HepG2 (cell line): ENCODE results near the gene LSR. TPM values are rescaled to one million over a fixed set of nuclear protein-coding genes. Genes with fewer than 3 reads are reported as not detected.

Source experiments
- FOXM1 ChIP-seq: sonication (generic); formaldehyde crosslinking; IDR thresholded peaks from 2 replicates; pipeline ENCODE4 v1.5.0; 2020; ENCODE audit warnings: missing genetic modification reagents
- HOMEZ ChIP-seq: IDR thresholded peaks from 2 replicates; pipeline ENCODE4 v1.6.1; 2016; ENCODE audit warnings: low read depth
- KDM6A ChIP-seq: IDR thresholded peaks from 2 replicates; pipeline ENCODE4 v1.6.1; 2016; ENCODE audit warnings: low read depth
- MATR3 ChIP-seq: sonication (generic); formaldehyde crosslinking; IDR thresholded peaks from 2 replicates; pipeline ENCODE4 v1.4.0; 2020; ENCODE audit warnings: missing genetic modification reagents
- MED8 ChIP-seq: sonication (generic); formaldehyde crosslinking; IDR thresholded peaks from 2 replicates; pipeline ENCODE4 v1.8.1; 2023; ENCODE audit warnings: mild to moderate bottlenecking, missing genetic modification reagents; ENCODE audit not compliant: insufficient replicate concordance
- NFIB ChIP-seq: sonication (generic); formaldehyde crosslinking; IDR thresholded peaks from 2 replicates; pipeline ENCODE4 v1.9.0; 2021; ENCODE audit warnings: missing genetic modification reagents, mild to moderate bottlenecking, borderline replicate concordance
- SMARCC2 ChIP-seq: fragments of 450-650 bp; IDR thresholded peaks from 2 replicates; pipeline ENCODE4 v1.6.1; 2017; ENCODE audit warnings: antibody characterized with exemption, mild to moderate bottlenecking
- SPEN ChIP-seq: sonication (generic); formaldehyde crosslinking; IDR thresholded peaks from 2 replicates; pipeline ENCODE4 v1.5.1; 2020; ENCODE audit warnings: low read depth, mild to moderate bottlenecking, missing genetic modification reagents
- SRSF9 ChIP-seq: fragments of 200-400 bp; formaldehyde crosslinking; IDR thresholded peaks from 2 replicates; pipeline ENCODE4 v1.6.1; 2018; ENCODE audit warnings: borderline replicate concordance, mild to moderate bottlenecking, low read depth, low read length; ENCODE audit not compliant: insufficient read depth, poor library complexity, severe bottlenecking
- STAT6 ChIP-seq: sonication (generic); formaldehyde crosslinking; IDR thresholded peaks from 2 replicates; pipeline ENCODE4 v1.4.0; 2020; ENCODE audit warnings: missing genetic modification reagents, mild to moderate bottlenecking, borderline replicate concordance
- TBX2 ChIP-seq: sonication (generic); formaldehyde crosslinking; IDR thresholded peaks from 2 replicates; pipeline ENCODE4 v1.5.0; 2020; ENCODE audit warnings: missing genetic modification reagents, mild to moderate bottlenecking, borderline replicate concordance
- ZBTB10 ChIP-seq: sonication (generic); formaldehyde crosslinking; IDR thresholded peaks from 2 replicates; pipeline ENCODE4 v1.4.0; 2020; ENCODE audit warnings: missing genetic modification reagents, borderline replicate concordance
- ZNF576 ChIP-seq: sonication (generic); formaldehyde crosslinking; IDR thresholded peaks from 2 replicates; pipeline ENCODE4 v1.4.0; 2020; ENCODE audit warnings: mild to moderate bottlenecking, missing genetic modification reagents
- ZNF609 ChIP-seq: sonication (generic); formaldehyde crosslinking; IDR thresholded peaks from 2 replicates; pipeline ENCODE4 v1.4.0; 2020; ENCODE audit warnings: mild to moderate bottlenecking, missing genetic modification reagents, borderline replicate concordance
- ZNF792 ChIP-seq: IDR thresholded peaks from 2 replicates; pipeline ENCODE4 v1.6.1; 2016
- polyA plus RNA-seq, 8 experiments: library from polyadenylated mRNA; depleted of rRNA in 3 of 8; stranded (reverse) in 7 of 8; unstranded in 1 of 8; fragments of >200 nt; fragmentation: Illumina TruSeq in 4 of 8; extraction: Trizol in 4 of 8; gene quantifications; 2 replicates each; pipeline versions ENCODE4 v1.2.1 to v1.2.3, GENCODE V29; 2011 to 2016; ENCODE audit warnings: low read depth in 4 of 8, missing spikeins in 1 of 8, mixed read lengths in 1 of 8; ENCODE audit not compliant: insufficient read depth in 1 of 8
- total RNA-seq, 5 experiments: library from RNA; depleted of rRNA; stranded (reverse); fragments of >200 nt; fragmentation: Illumina TruSeq; extraction: Trizol; gene quantifications; 2 replicates each; pipeline ENCODE4 v1.2.3, GENCODE V29; 2016; ENCODE audit warnings: low read depth in 1 of 5

LSR gene
- total and polyA plus RNA-seq, 2 of the 13 experiments (the other 11 are each of a cell fraction or from before 2014, with no cell fraction given): 29.2 to 79.2 TPM

GRCh38 chr19:35253316-35254286 is 4.8 kb downstream of the LSR start (continued):
- TF ChIP-seq HOMEZ (CRISPR knock-in tag) (0 out of 2 replicates have a peak, but pooled peaks have one; percentile 37), NFIB (CRISPR knock-in tag) (no peak), KDM6A (CRISPR knock-in tag) (peak; percentile 48), ZNF609 (peak; percentile 56; the same call in 1 of the 2 replicates), SMARCC2 (no peak), FOXM1 (CRISPR knock-in tag) (no peak), ZNF576 (CRISPR knock-in tag) (no peak), ZNF792 (CRISPR knock-in tag) (peak; percentile 45; the same call in 1 of the 2 replicates), MATR3 (no peak), ZBTB10 (no peak; the same call in 1 of the 2 replicates), STAT6 (no peak), SRSF9 (no peak), SPEN (CRISPR knock-in tag) (peak; percentile 55; the same call in 1 of the 2 replicates), MED8 (CRISPR knock-in tag) (no peak), TBX2 (peak; percentile 59)
